Heart right ventricle (tissue), 16 donors: ENCODE results near the gene ATP13A1. TPM values are rescaled to one million over a fixed set of nuclear protein-coding genes. Genes with fewer than 3 reads are reported as not detected.

ENCODE experiments used
- ATAC-seq, 8 donors: fragments of 200-7000 bp; cut with Tn5 transposase; one replicate each; pipeline ENCODE4 v1.9.1; 2020; ENCODE audit warnings: mild to moderate bottlenecking in 8 of 8, moderate library complexity in 8 of 8, moderate number of reproducible peaks in 1 of 8
- DNase-seq, 2 donors: peaks; one replicate each; pipeline ENCODE4 v3.0.0-alpha.2; 2020
- H3K27ac ChIP-seq, 10 donors: fragments of 200-600 bp; sonication (generic) in 2 of 10; one replicate each; pipeline versions ENCODE4 v1.5.0 to v1.8.0; 2020 to 2022; ENCODE audit warnings: mild to moderate bottlenecking in 3 of 10
- H3K27me3 ChIP-seq, 7 donors: fragments of 200-600 bp; one replicate each; pipeline ENCODE4 v1.8.0; 2021 to 2022; ENCODE audit warnings: mild to moderate bottlenecking in 2 of 7
- H3K36me3 ChIP-seq, 9 donors: fragments of 200-600 bp; sonication (generic) in 1 of 9; one replicate each; pipeline versions ENCODE4 v1.5.0 to v1.8.0; 2020 to 2022; ENCODE audit warnings: mild to moderate bottlenecking in 2 of 9
- H3K4me1 ChIP-seq, 9 donors: fragments of 200-600 bp; sonication (generic) in 1 of 9; one replicate each; pipeline versions ENCODE4 v1.5.0 to v1.8.0; 2020 to 2022; ENCODE audit warnings: mild to moderate bottlenecking in 4 of 9
- H3K4me3 ChIP-seq, 10 donors: fragments of 200-600 bp; sonication (generic) in 2 of 10; one replicate each; pipeline versions ENCODE4 v1.5.0 to v1.8.0; 2020 to 2022; ENCODE audit warnings: mild to moderate bottlenecking in 7 of 10, moderate library complexity in 2 of 10
- H3K9me3 ChIP-seq, 11 donors: fragments of 200-600 bp in 10 of 11; sonication (generic) in 2 of 11; one replicate each; pipeline versions ENCODE4 v1.5.0 to v1.8.0; 2013 to 2022; ENCODE audit warnings: mild to moderate bottlenecking in 2 of 11, control low read depth in 1 of 11, moderate library complexity in 1 of 11
- WGBS, 2 donors: extraction: QIAGEN DNeasy Blood & Tissue Kit; methylation state at CpG; one replicate each; pipeline ENCODE4 v1.1.7; 2013; ENCODE audit warnings: inconsistent platforms in 1 of 2; 5-methylcytosine and 5-hydroxymethylcytosine counted together
- intact Hi-C, 10 donors: fragments of 100-400 bp; cut with DNase I; formaldehyde crosslinking; loops; one replicate each; pipeline versions ENCODE4 v1.11.1 to v1.14.2; 2022
- polyA plus RNA-seq, 2 donors: library from polyadenylated mRNA; stranded (reverse); fragments of 200-250 nt; gene quantifications; one replicate each; pipeline ENCODE4 v1.2.3, GENCODE V29; 2013
- total RNA-seq, 10 donors: library from RNA; stranded (reverse); fragmentation: NEBNext Ultra II Directional in 3 of 10; extraction: Animal tissue kit (Norgen Biotek cat#: 25700) in 3 of 10; gene quantifications; one replicate each; pipeline versions ENCODE4 v1.2.1 to v1.2.4, GENCODE V29; 2021 to 2023
- TF ChIP-seq, protein P1 (sequence below), 9 donors: fragments of 200-600 bp; sonication (generic) in 2 of 9; IDR thresholded peaks; one replicate each; pipeline versions ENCODE4 v1.5.0 to v1.8.0; 2021 to 2022; ENCODE audit warnings: antibody characterized with exemption in 9 of 9, mild to moderate bottlenecking in 5 of 9, moderate library complexity in 1 of 9
- donor health status: Arrhythmogenic right ventricular cardiomyopathy.
- donor health status: ischemic (EF 13 %, LVEDD 7.1; RV severe dilation, severe dysfunction).
- donor health status: healthy with polysubstance abuse.
- donor health status: DM: no; HTN: yes; CAD: no.
- donor health status: DM: no; HTN: no; CAD: no.
- donor health status: ischemic (EF 25% LVEDD 6.9; RV normal size, moderate dysfunction).
- donor health status: ischemic (EF 25% LVEDD 5.7; RV mildly dilated, moderate dysfunction).
- donor health status: healthy.
- donor health status: DM: yes; HTN: yes; CAD: no.
- donor health status: Ischemic cardiomyopathy.
- donor health status: ischemic (EF 35%, LVEDD 5.7; RV mildly dilated, moderate dysfunction).
- donor health status: nonischemic (EF 11% LVEDD 7.7; RV severe dilation, severe dysfunction).
- donor health status: DM: yes; HTN: yes; CAD: no.
- donor health status: PGD.
- donor health status: ischemic (EF 29% LVEDD 5.4; RV normal size, mild dysfunction).
- donor health status: nonischemic (EF 23%, LVEDD 6.1; RV moderate dilation, normal function).

The ATP13A1 gene
- total and polyA plus RNA-seq, 12 donors = 12.3 to 34.5 (median 18.8) TPM

DNA sequence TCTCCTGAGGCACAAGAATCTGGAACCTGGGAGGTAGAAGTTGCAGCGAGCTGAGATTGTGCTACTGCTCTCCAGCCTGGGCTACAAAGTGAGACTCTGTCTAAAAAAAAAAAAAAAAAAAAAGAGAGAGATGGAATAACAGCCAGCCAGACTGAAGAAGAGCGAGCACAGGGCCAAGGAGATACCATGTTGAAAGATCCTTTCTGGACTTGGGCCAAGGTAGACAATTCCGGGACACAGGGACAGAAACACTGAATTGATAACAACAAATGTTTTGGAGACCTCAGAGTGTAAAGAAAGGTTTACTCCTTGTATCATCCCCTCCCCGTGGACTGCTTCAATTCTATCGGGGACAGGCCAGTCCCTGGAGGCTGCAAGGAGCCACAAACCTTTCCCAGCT lies 40.1 kb downstream of the ATP13A1 start:
- Histone ChIP-seq H3K27me3 (peaks cover 0 to 25% (median 12%) of the 10 kb centered on the region in 7 donors), H3K9me3 (no peaks in the 10 kb centered on the region), H3K4me1 (peaks cover 0 to 18% (median 9%) of the 10 kb centered on the region in 9 donors), H3K27ac (no peak overlapping the region), H3K36me3 (peaks cover 0 to 8% (median 0%) of the 10 kb centered on the region in 9 donors), H3K4me3 (no peak overlapping the region)
- intact Hi-C loops = no loop called here
- TF ChIP-seq, protein P1, sequence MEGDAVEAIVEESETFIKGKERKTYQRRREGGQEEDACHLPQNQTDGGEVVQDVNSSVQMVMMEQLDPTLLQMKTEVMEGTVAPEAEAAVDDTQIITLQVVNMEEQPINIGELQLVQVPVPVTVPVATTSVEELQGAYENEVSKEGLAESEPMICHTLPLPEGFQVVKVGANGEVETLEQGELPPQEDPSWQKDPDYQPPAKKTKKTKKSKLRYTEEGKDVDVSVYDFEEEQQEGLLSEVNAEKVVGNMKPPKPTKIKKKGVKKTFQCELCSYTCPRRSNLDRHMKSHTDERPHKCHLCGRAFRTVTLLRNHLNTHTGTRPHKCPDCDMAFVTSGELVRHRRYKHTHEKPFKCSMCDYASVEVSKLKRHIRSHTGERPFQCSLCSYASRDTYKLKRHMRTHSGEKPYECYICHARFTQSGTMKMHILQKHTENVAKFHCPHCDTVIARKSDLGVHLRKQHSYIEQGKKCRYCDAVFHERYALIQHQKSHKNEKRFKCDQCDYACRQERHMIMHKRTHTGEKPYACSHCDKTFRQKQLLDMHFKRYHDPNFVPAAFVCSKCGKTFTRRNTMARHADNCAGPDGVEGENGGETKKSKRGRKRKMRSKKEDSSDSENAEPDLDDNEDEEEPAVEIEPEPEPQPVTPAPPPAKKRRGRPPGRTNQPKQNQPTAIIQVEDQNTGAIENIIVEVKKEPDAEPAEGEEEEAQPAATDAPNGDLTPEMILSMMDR (IDR thresholded peaks at IDR 0.05) = no peak
- ATAC-seq (no peak), DNase-seq (no peak)
- 65 to 76% methylated on average over 5 of the region's 5 CpGs for WGBS, 2 donors

DNA sequence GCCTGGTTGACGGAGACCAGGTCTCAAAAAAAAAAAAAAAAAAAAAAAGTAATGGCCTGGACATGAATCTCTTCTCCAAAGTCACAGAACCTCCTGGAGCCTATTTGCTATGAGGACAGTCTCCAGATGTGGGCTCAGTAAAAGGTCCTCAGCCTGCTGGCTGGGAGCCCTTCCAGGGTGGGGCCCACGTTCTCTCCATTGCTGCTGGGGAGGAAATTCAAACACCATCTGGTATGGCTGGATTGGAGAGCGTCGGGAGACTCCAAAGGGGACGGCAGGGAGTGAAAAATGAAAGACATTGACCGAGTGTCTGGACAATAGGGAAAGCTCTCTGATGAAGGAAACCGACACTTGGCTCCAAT lies 43.6 kb downstream of the ATP13A1 start:
- peaks cover 4 to 40% (median 30%) of the 10 kb centered on the region in 7 donors for H3K27me3 ChIP-seq
- intact Hi-C loops = no loop called here
- H3K27ac ChIP-seq = no peak overlapping the region
- H3K4me3 ChIP-seq = no peak overlapping the region
- WGBS, 2 donors = 57 to 64% methylated on average over 7 of the region's 7 CpGs
- peaks cover 0 to 8% (median 0%) of the 10 kb centered on the region in 9 donors for H3K36me3 ChIP-seq
- H3K4me1 ChIP-seq = peaks cover 0 to 11% (median 0%) of the 10 kb centered on the region in 9 donors
- TF ChIP-seq, protein P1 (IDR thresholded peaks at IDR 0.05) = no peak
- DNase-seq (no peak), ATAC-seq (no peak)
- H3K9me3 ChIP-seq = no peaks in the 10 kb centered on the region

DNA sequence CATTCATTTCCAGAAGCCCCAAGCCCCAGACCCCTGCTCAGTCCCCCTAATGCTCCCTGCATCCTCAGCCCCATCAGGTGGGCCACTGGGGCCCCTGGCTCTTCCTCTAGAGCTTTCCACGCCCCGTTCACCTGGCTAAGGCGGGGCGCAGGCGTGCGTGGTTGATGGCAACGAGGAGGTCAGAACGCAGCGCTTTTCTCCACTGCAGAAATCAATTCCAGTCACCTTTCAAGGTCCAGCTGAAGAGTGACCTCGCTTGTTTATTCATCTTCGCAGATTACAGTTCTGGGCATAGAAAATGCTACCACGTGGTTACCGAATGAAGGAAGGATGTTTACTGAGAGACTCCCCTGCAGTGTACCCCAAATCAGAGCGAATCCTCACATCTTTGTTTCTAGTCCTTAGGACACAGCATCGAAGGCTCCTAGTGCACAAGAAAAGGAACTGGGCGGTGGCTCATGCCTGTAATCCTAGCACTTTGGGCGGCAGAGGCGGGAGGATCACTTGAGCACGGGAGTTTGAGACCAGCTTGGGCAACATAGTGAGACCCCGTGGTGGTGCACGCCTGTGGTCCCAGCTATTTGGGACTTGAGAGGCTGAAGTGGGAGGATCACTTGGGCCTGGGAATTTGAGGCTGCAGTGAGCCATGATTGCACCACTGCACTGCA lies 44.2 kb downstream of the ATP13A1 start:
- Histone ChIP-seq H3K27me3 (peaks cover 4 to 41% (median 34%) of the 10 kb centered on the region in 7 donors), H3K27ac (no peak overlapping the region), H3K4me1 (peaks cover 0 to 11% (median 0%) of the 10 kb centered on the region in 9 donors), H3K36me3 (peaks cover 0 to 8% (median 0%) of the 10 kb centered on the region in 9 donors), H3K4me3 (peak overlapping the region in 1 of 10 donors; percentile 50), H3K9me3 (no peaks in the 10 kb centered on the region)
- ATAC-seq = no peak
- intact Hi-C loops = no loop called here
- TF ChIP-seq, protein P1 (IDR thresholded peaks at IDR 0.05) = no peak
- DNase-seq = no peak
- WGBS, 2 donors = 61 to 63% methylated on average over 21 of the region's 21 CpGs

DNA sequence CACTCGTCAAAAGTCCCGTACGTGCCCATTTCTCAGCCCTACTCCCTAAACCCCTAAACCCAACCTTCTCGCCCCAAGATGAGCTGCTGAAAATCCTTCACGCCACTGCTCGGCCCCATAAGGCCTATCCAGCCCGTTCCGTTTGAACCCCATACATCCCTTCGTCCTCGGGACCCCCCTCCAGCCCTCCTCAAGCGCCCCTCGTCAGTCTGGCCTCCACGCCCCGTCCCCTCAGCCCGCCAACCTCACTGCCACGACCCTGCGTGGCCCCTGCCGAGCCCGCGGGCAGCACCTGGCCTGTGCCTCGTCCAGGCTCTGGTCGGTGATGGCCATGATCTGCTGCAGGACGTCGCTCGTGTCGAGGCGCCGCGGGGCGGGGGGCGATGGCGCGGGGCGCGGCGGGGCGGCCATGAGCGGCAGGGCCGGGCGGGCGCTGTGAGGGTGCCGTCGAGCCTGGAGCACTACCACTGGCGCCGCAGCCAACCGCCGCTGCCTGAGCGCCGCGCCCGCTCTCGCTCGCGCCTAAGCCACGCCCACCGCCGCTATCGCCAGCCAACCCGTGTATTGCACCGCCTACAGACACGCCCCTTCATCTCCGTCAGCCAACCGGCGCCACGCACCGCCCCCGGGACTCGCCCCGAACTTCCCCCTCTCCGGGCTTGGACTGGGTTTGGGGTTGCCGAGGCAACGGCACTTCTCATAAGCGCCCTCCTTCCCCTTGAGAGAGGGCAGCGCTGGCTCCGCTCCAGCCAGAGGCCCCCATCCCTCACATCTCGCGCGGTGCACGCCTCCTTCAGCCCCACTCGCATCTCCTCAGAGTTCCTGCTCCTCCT lies 45.0 kb downstream of the ATP13A1 start, which contains the start of gene PBX4:
TSS of gene PBX4 (minus strand) at position 469 of the 833 bp plus-strand sequence. CDS start at position 411, 58 bp downstream.
- DNase-seq (peak; percentile 86 to 89), ATAC-seq (peak; percentile 91 to 98 (median 96))
- TF ChIP-seq, protein P1 (IDR thresholded peaks at IDR 0.05) = no peak
- Histone ChIP-seq H3K4me1 (peaks cover 0 to 11% (median 0%) of the 10 kb centered on the region in 9 donors), H3K9me3 (no peaks in the 10 kb centered on the region), H3K27me3 (peaks cover 4 to 49% (median 38%) of the 10 kb centered on the region in 7 donors), H3K4me3 (peak within 1 kb of the TSS in 8 of 10 donors; percentile 17 to 50 (median 34)), H3K27ac (peak within 1 kb of the TSS in 1 of 10 donors; percentile 66), H3K36me3 (no peaks in the 10 kb centered on the region)
- 4 to 5% methylated on average over 79 to 80 of the region's 80 CpGs for WGBS, 2 donors
- intact Hi-C loops = no loop called here
